ENCODE results near the gene CLNK. TPM values are rescaled to one million over a fixed set of nuclear protein-coding genes. Genes with fewer than 3 reads are reported as not detected.

Gene CLNK
- total RNA-seq, 1 experiment from 2014 or later = not detected

GRCh38 chr4:10694828-10695209, 10.3 kb upstream of the CLNK start:
- H3K79me2 ChIP-seq (ENCODE audit: insufficient read depth, low read length) = no peaks in the 10 kb centered on the region
- no peak overlapping the region for H3K9ac ChIP-seq (ENCODE audit: extremely low read depth, insufficient read length, low read length)
- H2BK120ac ChIP-seq (ENCODE audit: low read depth, low read length, poor library complexity, severe bottlenecking) = no peak overlapping the region
- H3K27ac ChIP-seq (ENCODE audit: insufficient read length, low read depth, low read length) = no peak overlapping the region
- H3K4me3 Mint-ChIP-seq = no peak overlapping the region
- H4K5ac ChIP-seq (ENCODE audit: insufficient read length, low read depth, low read length) = no peak overlapping the region
- no peaks in the 10 kb centered on the region for H3K27me3 ChIP-seq (ENCODE audit: insufficient read depth, low read length)
- no peaks in the 10 kb centered on the region for H3K4me1 Mint-ChIP-seq
- H4K8ac ChIP-seq (replicated peaks; ENCODE audit: insufficient read length, low read depth, low read length) = no peak overlapping the region
- no peak for DNase-seq
- no peak overlapping the region for H2BK12ac ChIP-seq (ENCODE audit: insufficient read length, low read depth, low read length)
- TF ChIP-seq CTCF (conservative IDR thresholded peaks at IDR 0.05) = no peak
- H3K27ac Mint-ChIP-seq = no peak overlapping the region
- H2AFZ ChIP-seq (ENCODE audit: low read length) = no peak overlapping the region
- no peaks in the 10 kb centered on the region for H3K9me3 ChIP-seq (ENCODE audit: control insufficient read depth, low read depth, low read length)
- no peak overlapping the region for H3T11ph ChIP-seq (ENCODE audit: low read length)
- H2BK15ac ChIP-seq (ENCODE audit: low read depth, low read length) = no peak overlapping the region
- WGBS (ENCODE audit: extremely low coverage, insufficient read length, low lambda C conversion rate) = no CpG with 5 or more reads among the region's 1 CpG
- H3K79me1 ChIP-seq (ENCODE audit: insufficient read depth, low read depth, low read length, poor library complexity, severe bottlenecking) = no peaks in the 10 kb centered on the region
- H3K23me2 ChIP-seq (ENCODE audit: insufficient read length, low read depth, low read length, poor library complexity, severe bottlenecking) = no peaks in the 10 kb centered on the region
- H2BK20ac ChIP-seq (ENCODE audit: low read depth, low read length, poor library complexity, severe bottlenecking) = no peak overlapping the region
- H3K56ac ChIP-seq (ENCODE audit: insufficient read length, low read depth, low read length) = no peak overlapping the region
- H4K91ac ChIP-seq (ENCODE audit: insufficient read length, low read depth, low read length) = no peak overlapping the region
- no peaks in the 10 kb centered on the region for H3K4me1 ChIP-seq (ENCODE audit: insufficient read depth, low read length)
- H3K14ac ChIP-seq (ENCODE audit: insufficient read depth, low read length) = no peak overlapping the region
- H2BK5ac ChIP-seq (ENCODE audit: insufficient read length, low read length) = no peak overlapping the region
- peaks cover 1% of the 10 kb centered on the region; the same call in 1 of the 2 replicates for H3K27me3 Mint-ChIP-seq (ENCODE audit: low read depth)
- no peak overlapping the region for H2AK5ac ChIP-seq (ENCODE audit: insufficient read length, low read length)
- no peak overlapping the region for H3K4me2 ChIP-seq (ENCODE audit: insufficient read depth, insufficient read length, low read length)
- H3K23ac ChIP-seq (ENCODE audit: insufficient read length, low read depth, low read length) = no peak overlapping the region
- no peak overlapping the region for H3K18ac ChIP-seq (ENCODE audit: insufficient read length, low read depth, low read length)
- peaks cover 0 to 7% of the 10 kb centered on the region in 2 experiments; a peak in 3 of 5 replicates for H3K9me3 Mint-ChIP-seq
- no peaks in the 10 kb centered on the region for H4K20me1 ChIP-seq (ENCODE audit: control insufficient read depth, insufficient read depth, insufficient read length)
- no peak overlapping the region for H3K4ac ChIP-seq (ENCODE audit: low read depth, low read length)
- no peaks in the 10 kb centered on the region; a peak in 1 of 7 replicates for H3K36me3 Mint-ChIP-seq (ENCODE audit: insufficient read depth in 1 of 3, low read depth in 3 of 3)

All from H9 (cell line).